T-helper 1 cell treated with Interleukin-12 subunit alpha and Interleukin-12 subunit beta and Interleukin-4 antibody, amounts not matched to agents 30 ng/mL and 1 ng/mL, for 36 hours (primary cell): Measurements from ENCODE around the gene TRIM14. TPM values are rescaled to one million over a fixed set of nuclear protein-coding genes. Genes with fewer than 3 reads are reported as not detected.

Experiments
- intact Hi-C: fragments of 100-400 bp; cut with micrococcal nuclease; formaldehyde crosslinking; loops from one replicate; pipeline ENCODE4 v1.15.1; 2024
- total RNA-seq: library from RNA; stranded (reverse); gene quantifications from 2 replicates; pipeline ENCODE4 v1.2.3, GENCODE V29; 2022

TRIM14 gene
- 102 and 104 TPM in 2 replicates for total RNA-seq

- intact Hi-C loops = loop anchor here (1.0 kb wide), 7 partner anchors 11 to 144 kb away; partner anchors contain the start of genes NANS and TBC1D2
Measured at GRCh38 chr9:98118640-98119601, at the start of gene TRIM14. Gene TRIM14 (minus strand): TSS chr9:98119222. CDS start chr9:98119188, 34 bp downstream.

- intact Hi-C loops = no loop called here
Measured at GRCh38 chr9:98168153-98168780, 49.2 kb upstream of the TRIM14 start.

GRCh38 chr9:98164912-98165311 lies 45.9 kb upstream of the TRIM14 start:
- intact Hi-C loops = no loop called here

GRCh38 chr9:98162613-98163012 lies 43.6 kb upstream of the TRIM14 start:
- intact Hi-C loops = no loop called here

GRCh38 chr9:98161851-98162250 lies 42.8 kb upstream of the TRIM14 start:
- intact Hi-C loops = no loop called here

- intact Hi-C loops = no loop called here
Measured at GRCh38 chr9:98159790-98160189, 40.8 kb upstream of the TRIM14 start.

GRCh38 chr9:98159301-98159700 lies 40.3 kb upstream of the TRIM14 start:
- intact Hi-C loops = no loop called here

GRCh38 chr9:98158071-98158831 lies 39.2 kb upstream of the TRIM14 start:
- intact Hi-C loops = no loop called here

GRCh38 chr9:98157372-98157771 lies 38.4 kb upstream of the TRIM14 start:
- intact Hi-C loops = no loop called here

GRCh38 chr9:98154678-98155077 lies 35.7 kb upstream of the TRIM14 start:
- intact Hi-C loops = no loop called here

- intact Hi-C loops = no loop called here
Measured at GRCh38 chr9:98152526-98152925, 33.5 kb upstream of the TRIM14 start.

GRCh38 chr9:98150721-98151120 lies 31.7 kb upstream of the TRIM14 start:
- intact Hi-C loops = no loop called here

- intact Hi-C loops = no loop called here
Measured at GRCh38 chr9:98150164-98150563, 31.1 kb upstream of the TRIM14 start.

GRCh38 chr9:98149422-98149821 lies 30.4 kb upstream of the TRIM14 start:
- intact Hi-C loops = no loop called here

GRCh38 chr9:98148486-98148885 lies 29.5 kb upstream of the TRIM14 start:
- intact Hi-C loops = no loop called here

- intact Hi-C loops = no loop called here
Measured at GRCh38 chr9:98147582-98147981, 28.6 kb upstream of the TRIM14 start.

GRCh38 chr9:98146101-98146991 lies 27.3 kb upstream of the TRIM14 start:
- intact Hi-C loops = no loop called here

- intact Hi-C loops = no loop called here
Measured at GRCh38 chr9:98144631-98145030, 25.6 kb upstream of the TRIM14 start.

- intact Hi-C loops = no loop called here
Measured at GRCh38 chr9:98144076-98144475, 25.1 kb upstream of the TRIM14 start.

GRCh38 chr9:98142925-98143481 lies 24.0 kb upstream of the TRIM14 start:
- intact Hi-C loops = no loop called here
